Upper lobe of right lung (tissue), 1 donor: ENCODE data around the gene ATXN1L. TPM values are rescaled to one million over a fixed set of nuclear protein-coding genes. Genes with fewer than 3 reads are reported as not detected.

ENCODE experiments used
- ATAC-seq: fragments of 200-7000 bp; cut with Tn5 transposase; one replicate; pipeline ENCODE4 v1.9.1; 2020; ENCODE audit warnings: mild to moderate bottlenecking, moderate library complexity
- DNase-seq: peaks from one replicate; pipeline ENCODE4 v3.0.0-alpha.2; 2020
- H3K27ac ChIP-seq: fragments of 200-600 bp; one replicate; pipeline ENCODE4 v1.8.0; 2022
- H3K27me3 ChIP-seq: fragments of 200-600 bp; one replicate; pipeline ENCODE4 v1.8.0; 2022; ENCODE audit warnings: mild to moderate bottlenecking
- H3K36me3 ChIP-seq: fragments of 200-600 bp; one replicate; pipeline ENCODE4 v1.8.0; 2022
- H3K4me1 ChIP-seq: fragments of 200-600 bp; one replicate; pipeline ENCODE4 v1.8.0; 2022
- H3K4me3 ChIP-seq: fragments of 200-600 bp; one replicate; pipeline ENCODE4 v1.8.0; 2022; ENCODE audit warnings: mild to moderate bottlenecking
- H3K9me3 ChIP-seq: fragments of 200-600 bp; one replicate; pipeline ENCODE4 v1.8.0; 2022
- intact Hi-C: fragments of 100-400 bp; cut with DNase I; formaldehyde crosslinking; loops from one replicate; pipeline ENCODE4 v1.11.0; 2022
- total RNA-seq: library from RNA; stranded (reverse); fragmentation: NEBNext Ultra II Directional; extraction: Animal tissue kit (Norgen Biotek cat#: 25700); gene quantifications from one replicate; pipeline ENCODE4 v1.2.1, GENCODE V29; 2021
- TF ChIP-seq, protein P1 (sequence below): fragments of 200-600 bp; IDR thresholded peaks from one replicate; pipeline ENCODE4 v1.8.0; 2022; ENCODE audit warnings: antibody characterized with exemption
- donor health status: DM: no; HTN: yes; CAD: no; lungs with severe emphysema.

The ATXN1L gene
- total RNA-seq, 1 donor from 2014 or later = 32.2 TPM

- intact Hi-C loops = no loop called here
- Histone ChIP-seq H3K4me1 (peaks cover 8% of the 10 kb centered on the region), H3K27me3 (no peaks in the 10 kb centered on the region), H3K36me3 (peaks cover 68% of the 10 kb centered on the region), H3K9me3 (no peaks in the 10 kb centered on the region), H3K4me3 (no peak overlapping the region), H3K27ac (no peak overlapping the region)
- TF ChIP-seq, protein P1, sequence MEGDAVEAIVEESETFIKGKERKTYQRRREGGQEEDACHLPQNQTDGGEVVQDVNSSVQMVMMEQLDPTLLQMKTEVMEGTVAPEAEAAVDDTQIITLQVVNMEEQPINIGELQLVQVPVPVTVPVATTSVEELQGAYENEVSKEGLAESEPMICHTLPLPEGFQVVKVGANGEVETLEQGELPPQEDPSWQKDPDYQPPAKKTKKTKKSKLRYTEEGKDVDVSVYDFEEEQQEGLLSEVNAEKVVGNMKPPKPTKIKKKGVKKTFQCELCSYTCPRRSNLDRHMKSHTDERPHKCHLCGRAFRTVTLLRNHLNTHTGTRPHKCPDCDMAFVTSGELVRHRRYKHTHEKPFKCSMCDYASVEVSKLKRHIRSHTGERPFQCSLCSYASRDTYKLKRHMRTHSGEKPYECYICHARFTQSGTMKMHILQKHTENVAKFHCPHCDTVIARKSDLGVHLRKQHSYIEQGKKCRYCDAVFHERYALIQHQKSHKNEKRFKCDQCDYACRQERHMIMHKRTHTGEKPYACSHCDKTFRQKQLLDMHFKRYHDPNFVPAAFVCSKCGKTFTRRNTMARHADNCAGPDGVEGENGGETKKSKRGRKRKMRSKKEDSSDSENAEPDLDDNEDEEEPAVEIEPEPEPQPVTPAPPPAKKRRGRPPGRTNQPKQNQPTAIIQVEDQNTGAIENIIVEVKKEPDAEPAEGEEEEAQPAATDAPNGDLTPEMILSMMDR = no peak
- no peak for ATAC-seq
- DNase-seq = no peak
Observed at GRCh38 chr16:71851746-71852145, 6.0 kb downstream of the ATXN1L start.

GRCh38 chr16:71852158-71852557 lies 6.4 kb downstream of the ATXN1L start:
- ATAC-seq = no peak
- peaks cover 4% of the 10 kb centered on the region for H3K4me1 ChIP-seq
- no peak overlapping the region for H3K4me3 ChIP-seq
- H3K27me3 ChIP-seq = no peaks in the 10 kb centered on the region
- no peak overlapping the region for H3K27ac ChIP-seq
- no peak for DNase-seq
- intact Hi-C loops = no loop called here
- H3K36me3 ChIP-seq = peaks cover 68% of the 10 kb centered on the region
- H3K9me3 ChIP-seq = no peaks in the 10 kb centered on the region
- TF ChIP-seq, protein P1 = no peak

- Histone ChIP-seq H3K4me1 (peaks cover under 1% of the 10 kb centered on the region), H3K36me3 (peaks cover 68% of the 10 kb centered on the region), H3K27ac (no peak overlapping the region), H3K9me3 (no peaks in the 10 kb centered on the region), H3K27me3 (no peaks in the 10 kb centered on the region), H3K4me3 (no peak overlapping the region)
- DNase-seq (no peak), ATAC-seq (no peak)
- TF ChIP-seq, protein P1 = no peak
- intact Hi-C loops = no loop called here
Observed at GRCh38 chr16:71852561-71852960, 6.8 kb downstream of the ATXN1L start.

DNA sequence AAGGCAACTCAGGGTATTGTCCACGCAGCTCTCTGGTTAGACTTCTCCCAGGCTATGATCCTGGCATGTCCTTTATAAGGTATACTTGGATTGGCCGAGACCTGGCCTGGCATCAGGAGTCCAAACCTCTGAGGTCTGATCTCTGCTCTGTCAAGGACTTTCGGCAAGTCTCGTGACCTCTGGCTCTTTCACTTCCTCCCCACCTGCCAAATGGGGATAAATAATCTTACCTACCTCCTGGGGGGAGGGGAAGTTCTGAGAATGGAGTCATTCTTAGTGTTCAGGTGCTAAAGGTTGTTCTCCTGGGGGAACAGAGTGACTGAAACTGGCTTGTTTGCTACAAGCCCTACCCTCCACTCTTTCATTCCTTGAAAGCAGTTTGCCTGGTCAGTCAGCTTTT lies 7.6 kb downstream of the ATXN1L start:
- intact Hi-C loops = no loop called here
- TF ChIP-seq, protein P1 = no peak
- Histone ChIP-seq H3K4me1 (no peaks in the 10 kb centered on the region), H3K36me3 (peaks cover 64% of the 10 kb centered on the region), H3K9me3 (no peaks in the 10 kb centered on the region), H3K27ac (no peak overlapping the region), H3K4me3 (no peak overlapping the region), H3K27me3 (no peaks in the 10 kb centered on the region)
- DNase-seq = no peak
- no peak for ATAC-seq

- no peak overlapping the region for H3K27ac ChIP-seq
- TF ChIP-seq, protein P1 = no peak
- intact Hi-C loops = no loop called here
- no peaks in the 10 kb centered on the region for H3K27me3 ChIP-seq
- DNase-seq = no peak
- H3K36me3 ChIP-seq = peaks cover 59% of the 10 kb centered on the region
- H3K9me3 ChIP-seq = no peaks in the 10 kb centered on the region
- H3K4me3 ChIP-seq = no peak overlapping the region
- peaks cover 6% of the 10 kb centered on the region for H3K4me1 ChIP-seq
- ATAC-seq = no peak
Observed at GRCh38 chr16:71854369-71854948, 8.7 kb downstream of the ATXN1L start.
